K562 (cell line): ENCODE data around the gene IL34. TPM values are rescaled to one million over a fixed set of nuclear protein-coding genes. Genes with fewer than 3 reads are reported as not detected.
A peak's percentile ranks its signal among the peaks of the same experiment; 100 is the strongest.

Source experiments
- ARID1B ChIP-seq: fragments of 450-650 bp; IDR thresholded peaks from 2 replicates; pipeline ENCODE4 v1.6.1; 2016; ENCODE audit warnings: antibody characterized with exemption, mild to moderate bottlenecking, inconsistent platforms
- ATF7 ChIP-seq: fragments of 450-650 bp; IDR thresholded peaks from 2 replicates; pipeline ENCODE4 v1.7.1; 2014; ENCODE audit warnings: mild to moderate bottlenecking, moderate library complexity
- BRD4 ChIP-seq: fragments of 200-600 bp; sonication (generic); IDR thresholded peaks from 2 replicates; pipeline ENCODE4 v1.6.1; 2017; ENCODE audit warnings: inconsistent platforms
- EP400 ChIP-seq: fragments of 450-650 bp; IDR thresholded peaks from 2 replicates; pipeline ENCODE4 v1.6.1; 2017; ENCODE audit warnings: antibody characterized with exemption, mild to moderate bottlenecking, moderate library complexity
- ETV1 ChIP-seq: fragments of 450-650 bp; conservative IDR thresholded peaks from 2 replicates; pipeline ENCODE4 v1.6.1; 2016; ENCODE audit warnings: missing genetic modification characterization, control low read depth, low read depth, missing compliant biosample characterization
- FOXK2 ChIP-seq, 2 experiments: fragments of 450-650 bp; IDR thresholded peaks in 1 of 2; conservative IDR thresholded peaks in 1 of 2; 2 replicates each; pipeline ENCODE4 v1.6.1; 2016; ENCODE audit warnings: low read depth in 2 of 2, mild to moderate bottlenecking in 1 of 2
- HBP1 ChIP-seq: fragments of 450-650 bp; formaldehyde crosslinking; IDR thresholded peaks from 2 replicates; pipeline ENCODE4 v1.4.0; 2022; ENCODE audit warnings: missing genetic modification characterization
- KLF16 ChIP-seq: IDR thresholded peaks from 2 replicates; pipeline ENCODE4 v1.6.1; 2016; ENCODE audit warnings: antibody characterized with exemption
- MEF2A ChIP-seq: IDR thresholded peaks from 2 replicates; pipeline ENCODE4 v1.6.1; 2011; ENCODE audit warnings: low read depth, mild to moderate bottlenecking, low read length, moderate library complexity; ENCODE audit not compliant: control insufficient read depth
- MTA3 ChIP-seq: fragments of 450-650 bp; formaldehyde crosslinking; IDR thresholded peaks from 2 replicates; pipeline ENCODE4 v1.6.1; 2017; ENCODE audit warnings: mild to moderate bottlenecking, borderline replicate concordance
- POLR2AphosphoS5 ChIP-seq: IDR thresholded peaks from 2 replicates; pipeline ENCODE4 v1.6.1; 2011; ENCODE audit warnings: mild to moderate bottlenecking, low read depth, low read length, moderate library complexity; ENCODE audit not compliant: control insufficient read depth, insufficient read depth
- SMAD4 ChIP-seq: fragments of 250-450 bp; sonication (Bioruptor Pico); conservative IDR thresholded peaks from 2 replicates; pipeline ENCODE4 v1.8.0; 2021; ENCODE audit warnings: inconsistent platforms, mild to moderate bottlenecking, moderate library complexity
- SMARCA4 ChIP-seq: fragments of 450-650 bp; IDR thresholded peaks from 2 replicates; pipeline ENCODE4 v1.6.1; 2016
- SMC3 ChIP-seq: conservative IDR thresholded peaks from 2 replicates; pipeline ENCODE4 v1.6.1; 2011; ENCODE audit warnings: low read depth, low read length, improper control_type of control experiment; ENCODE audit not compliant: insufficient read depth
- TAL1 ChIP-seq: fragments of 450-650 bp; IDR thresholded peaks from 2 replicates; pipeline ENCODE4 v1.6.1; 2016; ENCODE audit warnings: mild to moderate bottlenecking
- TEAD2 ChIP-seq: fragments of 450-650 bp; IDR thresholded peaks from 2 replicates; pipeline ENCODE4 v1.6.1; 2016; ENCODE audit warnings: missing genetic modification characterization, control low read depth, missing compliant biosample characterization
- TEAD4 ChIP-seq, 2 experiments: sonication (generic) in 1 of 2; formaldehyde crosslinking in 1 of 2; IDR thresholded peaks; 2 replicates each; pipeline versions ENCODE4 v1.6.1 to v1.8.0; 2012 to 2022; ENCODE audit warnings: borderline replicate concordance in 1 of 2, inconsistent platforms in 1 of 2, low read length in 1 of 2, mild to moderate bottlenecking in 1 of 2, missing genetic modification reagents in 1 of 2
- TOE1 ChIP-seq, 2 experiments: fragments of 450-650 bp in 1 of 2; sonication (generic) in 1 of 2; formaldehyde crosslinking in 1 of 2; IDR thresholded peaks; 2 replicates each; pipeline versions ENCODE4 v1.7.1 to v1.8.0; 2016 to 2022; ENCODE audit warnings: borderline replicate concordance in 2 of 2, mild to moderate bottlenecking in 2 of 2, antibody characterized with exemption in 1 of 2, inconsistent platforms in 1 of 2, low read depth in 1 of 2, missing genetic modification reagents in 1 of 2, moderate library complexity in 1 of 2
- ZBTB7A ChIP-seq: IDR thresholded peaks from 2 replicates; pipeline ENCODE4 v1.6.1; 2011; ENCODE audit warnings: low read depth, mild to moderate bottlenecking, low read length, moderate library complexity, borderline replicate concordance; ENCODE audit not compliant: control insufficient read depth
- ZNF311 ChIP-seq: fragments of 250-450 bp; sonication (Bioruptor Pico); IDR thresholded peaks from 2 replicates; pipeline ENCODE4 v1.4.0; 2020; ENCODE audit warnings: mild to moderate bottlenecking, moderate library complexity
- polyA plus RNA-seq, 8 experiments: library from polyadenylated mRNA; depleted of rRNA in 4 of 8; stranded (reverse) in 5 of 8; unstranded in 3 of 8; fragments of >200 nt; fragmentation: Nextera tagmentation in 2 of 8; fragmentation: Illumina TruSeq in 1 of 8; extraction: Ambion mirVana in 2 of 8; extraction: Trizol in 1 of 8; gene quantifications; 2 replicates each; pipeline versions ENCODE4 v1.2.1 to v1.2.3, GENCODE V29; 2011 to 2014; ENCODE audit warnings: inconsistent platforms in 1 of 8, missing spikeins in 1 of 8
- total RNA-seq, 7 experiments: library from RNA; depleted of rRNA in 6 of 7; stranded (reverse); fragments of >200 nt in 6 of 7; fragmentation: Illumina TruSeq in 2 of 7; extraction: Trizol in 2 of 7; gene quantifications; 2 replicates each; pipeline versions ENCODE4 v1.2.1 to v1.2.3, GENCODE V29; 2011 to 2021; ENCODE audit warnings: low replicate concordance in 1 of 7
- TF ChIP-seq, protein P1 (sequence below): fragments of 200-800 bp; sonication (Bioruptor generic); IDR thresholded peaks from 2 replicates; pipeline ENCODE4 v1.6.1; 2017; ENCODE audit warnings: missing genetic modification characterization, missing compliant biosample characterization
- TF ChIP-seq, protein P2 (sequence below): sonication (generic); formaldehyde crosslinking; IDR thresholded peaks from 2 replicates; pipeline ENCODE4 v1.8.0; 2022; ENCODE audit warnings: missing genetic modification reagents, mild to moderate bottlenecking, borderline replicate concordance

IL34 gene
- total and polyA plus RNA-seq, 9 of the 15 experiments (the other 6 are each of a cell fraction or from before 2014, with no cell fraction given): 0.07 to 0.18 (median 0.10) TPM; not detected in 6

- TF ChIP-seq KLF16: peak; percentile 52; the same call in 1 of the 2 replicates
- TF ChIP-seq, protein P1, sequence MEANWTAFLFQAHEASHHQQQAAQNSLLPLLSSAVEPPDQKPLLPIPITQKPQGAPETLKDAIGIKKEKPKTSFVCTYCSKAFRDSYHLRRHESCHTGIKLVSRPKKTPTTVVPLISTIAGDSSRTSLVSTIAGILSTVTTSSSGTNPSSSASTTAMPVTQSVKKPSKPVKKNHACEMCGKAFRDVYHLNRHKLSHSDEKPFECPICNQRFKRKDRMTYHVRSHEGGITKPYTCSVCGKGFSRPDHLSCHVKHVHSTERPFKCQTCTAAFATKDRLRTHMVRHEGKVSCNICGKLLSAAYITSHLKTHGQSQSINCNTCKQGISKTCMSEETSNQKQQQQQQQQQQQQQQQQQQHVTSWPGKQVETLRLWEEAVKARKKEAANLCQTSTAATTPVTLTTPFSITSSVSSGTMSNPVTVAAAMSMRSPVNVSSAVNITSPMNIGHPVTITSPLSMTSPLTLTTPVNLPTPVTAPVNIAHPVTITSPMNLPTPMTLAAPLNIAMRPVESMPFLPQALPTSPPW (CRISPR knock-in tag): peak; percentile 48; the same call in 1 of the 2 replicates
- peak; percentile 54; the same call in 1 of the 2 replicates for TF ChIP-seq TOE1 (IDR thresholded peaks at IDR 0.05; ENCODE audit: borderline replicate concordance)
- TF ChIP-seq TOE1 (CRISPR knock-in tag; IDR thresholded peaks at IDR 0.05; ENCODE audit: borderline replicate concordance, low read depth): no peak
- TF ChIP-seq BRD4: no peak
- no peak for TF ChIP-seq TEAD2 (tag)
- no peak for TF ChIP-seq HBP1 (CRISPR knock-in tag)
- peak; percentile 72; the same call in 1 of the 2 replicates for TF ChIP-seq SMARCA4
- TF ChIP-seq POLR2AphosphoS5: 0 out of 2 replicates have a peak, but pooled peaks have one; percentile 16
- TF ChIP-seq TAL1: no peak
- peak; percentile 84 for TF ChIP-seq SMC3
- TF ChIP-seq, protein P2, sequence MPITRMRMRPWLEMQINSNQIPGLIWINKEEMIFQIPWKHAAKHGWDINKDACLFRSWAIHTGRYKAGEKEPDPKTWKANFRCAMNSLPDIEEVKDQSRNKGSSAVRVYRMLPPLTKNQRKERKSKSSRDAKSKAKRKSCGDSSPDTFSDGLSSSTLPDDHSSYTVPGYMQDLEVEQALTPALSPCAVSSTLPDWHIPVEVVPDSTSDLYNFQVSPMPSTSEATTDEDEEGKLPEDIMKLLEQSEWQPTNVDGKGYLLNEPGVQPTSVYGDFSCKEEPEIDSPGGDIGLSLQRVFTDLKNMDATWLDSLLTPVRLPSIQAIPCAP (CRISPR knock-in tag): no peak
- TF ChIP-seq ARID1B: peak; percentile 62
- TF ChIP-seq SMAD4 (CRISPR knock-in tag): peak; percentile 38; the same call in 1 of the 2 replicates
- peak; percentile 69; the same call in 1 of the 2 replicates for TF ChIP-seq ATF7
- peak; percentile 45; the same call in 1 of the 2 replicates for TF ChIP-seq TEAD4 (IDR thresholded peaks at IDR 0.05; ENCODE audit: low read length)
- no peak for TF ChIP-seq TEAD4 (CRISPR knock-in tag; IDR thresholded peaks at IDR 0.05; ENCODE audit: borderline replicate concordance)
- peak; percentile 43; the same call in 1 of the 2 replicates for TF ChIP-seq ETV1 (tag)
- TF ChIP-seq MTA3: peak; percentile 10
- TF ChIP-seq ZNF311 (CRISPR knock-in tag): no peak
- TF ChIP-seq ZBTB7A: peak; percentile 47; the same call in 1 of the 2 replicates
- TF ChIP-seq EP400: no peak; the same call in 1 of the 2 replicates
- peak; percentile 71 to 78 for TF ChIP-seq FOXK2 (conservative IDR thresholded peaks at IDR 0.05 in 1 of 2, IDR thresholded peaks at IDR 0.05 in 1 of 2; ENCODE audit: low read depth in 2 of 2)
- TF ChIP-seq MEF2A: no peak
Observed at GRCh38 chr16:70653809-70654771, 7.7 kb downstream of the IL34 start (continued).
